OCI-LY7 (cell line): ENCODE measurements around the gene PLPPR2.
"Not testable (repeated sequence)": the region's sequence is repeated elsewhere in the genome, so short reads cannot be mapped to it uniquely, and the experiment has no call there.

Experiments used
- CTCF ChIP-seq: fragments of 200-600 bp; sonication (generic); conservative IDR thresholded peaks from 2 replicates; pipeline ENCODE4 v1.5.1; 2014; ENCODE audit warnings: mild to moderate bottlenecking, antibody characterized with exemption, low read length, moderate library complexity, mixed read lengths
- EZH2phosphoT487 ChIP-seq: fragments of 200-600 bp; sonication (generic); IDR thresholded peaks from 2 replicates; pipeline ENCODE4 v1.6.1; 2018; ENCODE audit warnings: low read depth, borderline replicate concordance, mild to moderate bottlenecking, mixed run types, antibody characterized with exemption, low read length, moderate library complexity, mixed read lengths

- TF ChIP-seq CTCF, EZH2phosphoT487: not testable (repeated sequence)
These were observed 1.1 kb upstream of the PLPPR2 start for GRCh38 chr19:11354102-11354501.
